RKO (cell line): ENCODE results near the gene THSD7A.

Source experiments
- DNase-seq: peaks from one replicate; pipeline ENCODE4 v3.0.0-alpha.2; 2016; ENCODE audit warnings: low spot score

THSD7A gene

GRCh38 chr7:11702938-11703337 is 129.1 kb downstream of the THSD7A start:
- no peak for DNase-seq

- no peak for DNase-seq
Observed at GRCh38 chr7:11701829-11702560, 130.0 kb downstream of the THSD7A start.

- DNase-seq = no peak
Observed at GRCh38 chr7:11699666-11700065, 132.3 kb downstream of the THSD7A start.

- no peak for DNase-seq
Observed at GRCh38 chr7:11698384-11698871, 133.6 kb downstream of the THSD7A start.

GRCh38 chr7:11690395-11690794 is 141.6 kb downstream of the THSD7A start:
- no peak for DNase-seq

GRCh38 chr7:11689096-11689495 is 142.9 kb downstream of the THSD7A start:
- DNase-seq = no peak

GRCh38 chr7:11681461-11681860 is 150.5 kb downstream of the THSD7A start:
- DNase-seq = no peak

GRCh38 chr7:11675163-11675562 is 156.8 kb downstream of the THSD7A start:
- no peak for DNase-seq

- no peak for DNase-seq
Observed at GRCh38 chr7:11668727-11669126, 163.3 kb downstream of the THSD7A start.

GRCh38 chr7:11667810-11668185 is 164.2 kb downstream of the THSD7A start:
- DNase-seq = no peak

GRCh38 chr7:11667071-11667809 is 164.8 kb downstream of the THSD7A start:
- no peak for DNase-seq

- DNase-seq = no peak
Observed at GRCh38 chr7:11665357-11665756, 166.6 kb downstream of the THSD7A start.

GRCh38 chr7:11655642-11656041 is 176.4 kb downstream of the THSD7A start:
- no peak for DNase-seq

- no peak for DNase-seq
Observed at GRCh38 chr7:11655163-11655562, 176.8 kb downstream of the THSD7A start.

GRCh38 chr7:11650500-11650899 is 181.5 kb downstream of the THSD7A start:
- DNase-seq = no peak

- DNase-seq = peak; percentile 1
Observed at GRCh38 chr7:11650030-11650429, 182.0 kb downstream of the THSD7A start.

- no peak for DNase-seq
Observed at GRCh38 chr7:11648980-11649379, 183.0 kb downstream of the THSD7A start.

- DNase-seq = no peak
Observed at GRCh38 chr7:11648101-11648500, 183.9 kb downstream of the THSD7A start.

GRCh38 chr7:11642841-11643240 is 189.2 kb downstream of the THSD7A start:
- no peak for DNase-seq

- DNase-seq = no peak
Observed at GRCh38 chr7:11642276-11642675, 189.7 kb downstream of the THSD7A start.

- DNase-seq = no peak
Observed at GRCh38 chr7:11638011-11638774, 193.8 kb downstream of the THSD7A start.

GRCh38 chr7:11636274-11636673 is 195.7 kb downstream of the THSD7A start:
- DNase-seq = no peak

- no peak for DNase-seq
Observed at GRCh38 chr7:11633310-11633709, 198.7 kb downstream of the THSD7A start.
